ENCODE data around the gene ENOX1. TPM values are rescaled to one million over a fixed set of nuclear protein-coding genes. Genes with fewer than 3 reads are reported as not detected.

ENOX1 gene
- total RNA-seq, 1 donor from 2014 or later: 1.7 TPM

DNA sequence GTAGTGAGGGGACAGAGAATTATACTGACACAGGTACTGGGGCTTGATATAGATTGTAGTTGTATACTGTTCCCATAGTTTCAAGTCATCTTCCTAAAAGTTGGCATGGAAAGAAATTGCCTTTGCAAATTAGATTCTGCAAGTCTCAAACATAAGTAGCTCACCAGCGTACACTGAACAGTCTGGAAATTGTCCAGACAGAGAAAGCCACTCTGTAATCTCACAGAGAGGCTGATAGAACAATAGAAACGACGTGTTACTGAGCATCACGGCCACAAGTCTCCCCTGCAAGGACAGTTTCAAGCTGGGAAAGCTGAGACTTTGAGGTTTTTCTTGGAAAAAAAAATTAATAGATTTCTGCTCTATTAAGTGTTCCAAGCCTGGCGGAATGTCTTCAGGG, 534.8 kb downstream of the ENOX1 start:
- no peak for DNase-seq (ENCODE audit: low spot score)
- H3K27me3 Mint-ChIP-seq (ENCODE audit: unreplicated experiment): peaks cover under 1% of the 10 kb centered on the region
- H3K4me1 Mint-ChIP-seq (ENCODE audit: unreplicated experiment): no peaks in the 10 kb centered on the region
- TF ChIP-seq, protein P1, sequence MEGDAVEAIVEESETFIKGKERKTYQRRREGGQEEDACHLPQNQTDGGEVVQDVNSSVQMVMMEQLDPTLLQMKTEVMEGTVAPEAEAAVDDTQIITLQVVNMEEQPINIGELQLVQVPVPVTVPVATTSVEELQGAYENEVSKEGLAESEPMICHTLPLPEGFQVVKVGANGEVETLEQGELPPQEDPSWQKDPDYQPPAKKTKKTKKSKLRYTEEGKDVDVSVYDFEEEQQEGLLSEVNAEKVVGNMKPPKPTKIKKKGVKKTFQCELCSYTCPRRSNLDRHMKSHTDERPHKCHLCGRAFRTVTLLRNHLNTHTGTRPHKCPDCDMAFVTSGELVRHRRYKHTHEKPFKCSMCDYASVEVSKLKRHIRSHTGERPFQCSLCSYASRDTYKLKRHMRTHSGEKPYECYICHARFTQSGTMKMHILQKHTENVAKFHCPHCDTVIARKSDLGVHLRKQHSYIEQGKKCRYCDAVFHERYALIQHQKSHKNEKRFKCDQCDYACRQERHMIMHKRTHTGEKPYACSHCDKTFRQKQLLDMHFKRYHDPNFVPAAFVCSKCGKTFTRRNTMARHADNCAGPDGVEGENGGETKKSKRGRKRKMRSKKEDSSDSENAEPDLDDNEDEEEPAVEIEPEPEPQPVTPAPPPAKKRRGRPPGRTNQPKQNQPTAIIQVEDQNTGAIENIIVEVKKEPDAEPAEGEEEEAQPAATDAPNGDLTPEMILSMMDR (IDR thresholded peaks at IDR 0.05; ENCODE audit: unreplicated experiment): no peak
- H3K27ac Mint-ChIP-seq (ENCODE audit: unreplicated experiment): no peak overlapping the region
- no peaks in the 10 kb centered on the region for H3K9me3 Mint-ChIP-seq (ENCODE audit: unreplicated experiment)
- no peaks in the 10 kb centered on the region for H3K36me3 Mint-ChIP-seq (ENCODE audit: low read depth, unreplicated experiment)
- no peak overlapping the region for H3K4me3 Mint-ChIP-seq (ENCODE audit: unreplicated experiment)

DNA sequence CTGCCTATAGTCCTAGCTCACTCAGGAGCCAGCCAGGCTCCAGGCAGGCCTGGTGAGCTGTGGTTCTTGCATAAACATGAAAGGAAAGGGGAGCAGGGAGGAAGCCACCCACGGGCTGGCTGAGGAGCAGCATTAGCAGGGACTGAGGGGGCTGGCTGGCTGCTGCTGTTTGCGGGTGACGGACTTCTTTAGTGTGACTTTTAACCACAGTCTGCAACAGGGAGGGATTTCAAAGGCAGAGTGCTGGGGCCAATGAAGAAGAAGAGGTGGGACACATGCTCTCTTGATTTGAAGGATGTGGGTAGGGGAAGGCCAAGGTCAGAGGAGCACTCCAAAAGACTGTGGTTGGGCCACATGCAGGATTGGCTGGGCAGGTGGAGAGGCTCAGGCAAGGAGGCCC, 540.4 kb downstream of the ENOX1 start:
- Mint-ChIP-seq H3K4me1 (ENCODE audit: unreplicated experiment) (peaks cover 22% of the 10 kb centered on the region), H3K36me3 (ENCODE audit: low read depth, unreplicated experiment) (no peaks in the 10 kb centered on the region)

DNA sequence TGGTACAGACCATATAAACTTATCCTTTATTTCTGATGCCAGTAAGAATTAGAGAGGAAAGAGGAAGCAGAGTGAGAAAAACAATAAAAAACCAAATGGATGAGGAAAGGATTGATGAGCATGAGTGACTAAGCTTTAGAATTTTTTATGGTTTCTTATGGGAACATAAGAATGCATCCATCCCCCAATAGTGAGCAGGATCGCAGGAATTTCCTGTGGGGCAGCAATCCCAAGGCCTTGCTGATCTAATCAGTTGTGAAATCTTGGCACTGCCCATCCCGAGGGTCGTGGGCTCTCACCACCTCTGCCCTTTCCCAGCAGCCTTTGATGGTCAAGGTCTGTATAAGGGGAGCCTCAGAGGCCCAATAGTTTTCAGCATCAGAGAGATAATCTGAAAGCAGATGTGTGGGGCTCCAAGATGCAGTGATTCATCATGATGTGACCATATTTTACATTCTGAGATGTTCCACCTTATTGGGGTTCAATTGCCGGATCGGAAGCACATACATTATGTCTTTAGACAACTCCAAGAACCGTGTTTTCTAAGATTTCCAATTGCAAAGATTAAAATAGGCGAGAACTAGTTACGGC, 541.3 kb downstream of the ENOX1 start:
- Mint-ChIP-seq H3K27me3 (ENCODE audit: unreplicated experiment) (peaks cover 3% of the 10 kb centered on the region), H3K36me3 (ENCODE audit: low read depth, unreplicated experiment) (no peaks in the 10 kb centered on the region), H3K4me3 (ENCODE audit: unreplicated experiment) (no peak overlapping the region), H3K4me1 (ENCODE audit: unreplicated experiment) (peaks cover 31% of the 10 kb centered on the region), H3K9me3 (ENCODE audit: unreplicated experiment) (no peaks in the 10 kb centered on the region), H3K27ac (ENCODE audit: unreplicated experiment) (no peak overlapping the region)
- TF ChIP-seq, protein P1 (IDR thresholded peaks at IDR 0.05; ENCODE audit: unreplicated experiment): no peak
- no peak for DNase-seq (ENCODE audit: low spot score)

More for the DNA sequence above, 540.4 kb downstream of the ENOX1 start:
- Mint-ChIP-seq H3K4me3 (ENCODE audit: unreplicated experiment) (no peak overlapping the region), H3K9me3 (ENCODE audit: unreplicated experiment) (no peaks in the 10 kb centered on the region), H3K27me3 (ENCODE audit: unreplicated experiment) (peaks cover 3% of the 10 kb centered on the region), H3K27ac (ENCODE audit: unreplicated experiment) (no peak overlapping the region)
- DNase-seq (ENCODE audit: low spot score): no peak
- TF ChIP-seq, protein P1 (IDR thresholded peaks at IDR 0.05; ENCODE audit: unreplicated experiment): no peak

DNA sequence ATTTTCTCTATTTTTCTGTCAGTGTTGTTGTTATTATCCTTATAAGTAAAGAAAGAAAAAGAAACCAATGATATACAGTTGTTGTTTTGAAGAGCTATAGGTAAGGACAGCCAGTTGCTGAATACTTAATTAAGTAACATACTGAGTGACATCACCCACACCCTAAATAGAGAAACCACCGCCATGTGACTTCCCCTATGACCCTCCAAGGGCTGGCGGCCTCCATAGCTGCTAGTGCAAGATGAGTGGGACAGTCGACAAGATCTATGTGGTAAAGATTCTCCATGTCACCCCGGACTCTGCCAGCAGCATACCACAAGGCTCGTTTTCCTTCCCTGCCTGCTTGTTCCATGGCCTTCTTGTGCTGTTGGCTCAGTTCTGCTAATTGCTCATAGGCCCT, 542.3 kb downstream of the ENOX1 start:
- H3K4me1 Mint-ChIP-seq (ENCODE audit: unreplicated experiment): peaks cover 36% of the 10 kb centered on the region
- no peaks in the 10 kb centered on the region for H3K9me3 Mint-ChIP-seq (ENCODE audit: unreplicated experiment)
- TF ChIP-seq, protein P1 (IDR thresholded peaks at IDR 0.05; ENCODE audit: unreplicated experiment): no peak

DNA sequence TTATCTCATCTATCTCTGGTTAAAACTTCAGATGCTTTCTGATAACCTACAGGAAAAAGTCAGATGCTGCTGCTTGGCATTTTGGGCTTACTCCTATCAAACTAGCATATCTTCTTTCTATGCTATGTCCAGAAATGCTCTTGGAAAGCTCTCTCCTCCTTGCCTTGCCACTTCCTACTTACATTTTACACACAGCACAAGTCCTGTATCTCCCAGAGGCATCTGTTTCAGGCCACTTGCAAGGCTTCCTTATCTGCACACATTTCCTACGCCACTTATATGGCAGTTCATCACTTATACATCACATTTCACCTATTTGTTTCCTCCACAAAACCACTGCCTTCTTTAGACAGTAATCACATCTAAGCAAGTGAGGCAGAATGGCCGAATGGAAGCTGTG, 543.1 kb downstream of the ENOX1 start:
- H3K27me3 Mint-ChIP-seq (ENCODE audit: unreplicated experiment): peaks cover 3% of the 10 kb centered on the region
- H3K9me3 Mint-ChIP-seq (ENCODE audit: unreplicated experiment): no peaks in the 10 kb centered on the region
- H3K27ac Mint-ChIP-seq (ENCODE audit: unreplicated experiment): peak overlapping the region; percentile 46
- DNase-seq (ENCODE audit: low spot score): no peak
- H3K36me3 Mint-ChIP-seq (ENCODE audit: low read depth, unreplicated experiment): no peaks in the 10 kb centered on the region
- TF ChIP-seq, protein P1 (IDR thresholded peaks at IDR 0.05; ENCODE audit: unreplicated experiment): no peak
- H3K4me1 Mint-ChIP-seq (ENCODE audit: unreplicated experiment): peaks cover 36% of the 10 kb centered on the region
- H3K4me3 Mint-ChIP-seq (ENCODE audit: unreplicated experiment): no peak overlapping the region

More for the DNA sequence above, 542.3 kb downstream of the ENOX1 start:
- Mint-ChIP-seq H3K4me3 (ENCODE audit: unreplicated experiment) (no peak overlapping the region), H3K36me3 (ENCODE audit: low read depth, unreplicated experiment) (no peaks in the 10 kb centered on the region), H3K27ac (ENCODE audit: unreplicated experiment) (no peak overlapping the region), H3K27me3 (ENCODE audit: unreplicated experiment) (peaks cover 3% of the 10 kb centered on the region)
- no peak for DNase-seq (ENCODE audit: low spot score)
